Esophagus muscularis mucosa (tissue), 4 donors: ENCODE data around the gene ASTN2. TPM values are rescaled to one million over a fixed set of nuclear protein-coding genes. Genes with fewer than 3 reads are reported as not detected.

Experiments used
- DNase-seq: peaks from one replicate; pipeline ENCODE4 v3.0.0-alpha.2; 2017; ENCODE audit errors: extremely low spot score
- H3K27ac ChIP-seq, 4 donors: fragments of 200-600 bp; sonication (generic); replicated peaks in 1 of 4; 1 replicate in 3 of 4; 2 replicates in 1 of 4; pipeline ENCODE4 v1.5.1; 2016 to 2019; ENCODE audit warnings: mild to moderate bottlenecking in 1 of 4
- H3K27me3 ChIP-seq, 4 donors: fragments of 200-600 bp; sonication (generic); one replicate each; pipeline versions ENCODE4 v1.5.1 to v1.6.0; 2016 to 2019
- H3K36me3 ChIP-seq, 4 donors: fragments of 200-600 bp; sonication (generic); one replicate each; pipeline ENCODE4 v1.5.1; 2016 to 2019
- H3K4me1 ChIP-seq, 4 donors: fragments of 200-600 bp; sonication (generic); one replicate each; pipeline ENCODE4 v1.5.1; 2016 to 2019
- H3K4me3 ChIP-seq, 4 donors: fragments of 200-600 bp; sonication (generic); 1 replicate in 2 of 4; 2 replicates in 2 of 4; pipeline ENCODE4 v1.5.1; 2016 to 2019; ENCODE audit warnings: mild to moderate bottlenecking in 4 of 4, moderate library complexity in 1 of 4
- H3K9me3 ChIP-seq, 4 donors: fragments of 200-600 bp; sonication (generic); 1 replicate in 3 of 4; 2 replicates in 1 of 4; pipeline ENCODE4 v1.5.1; 2016 to 2019
- CTCF ChIP-seq, 3 experiments: fragments of 200-600 bp in 2 of 3; fragments of 450-650 bp in 1 of 3; sonication (generic) in 2 of 3; IDR thresholded peaks; one replicate each; pipeline ENCODE4 v1.5.1; 2017 to 2019; ENCODE audit warnings: antibody characterized with exemption in 3 of 3, mild to moderate bottlenecking in 2 of 3, moderate library complexity in 1 of 3
- EP300 ChIP-seq: sonication (generic); formaldehyde crosslinking; IDR thresholded peaks from one replicate; pipeline ENCODE4 v1.6.1; 2017; ENCODE audit warnings: antibody characterized with exemption
- POLR2A ChIP-seq: fragments of 450-650 bp; IDR thresholded peaks from one replicate; pipeline ENCODE4 v1.6.1; 2017; ENCODE audit warnings: antibody characterized with exemption, moderate library complexity, mild to moderate bottlenecking, low read depth
- POLR2AphosphoS5 ChIP-seq, 2 donors: sonication (generic); formaldehyde crosslinking; IDR thresholded peaks; one replicate each; pipeline ENCODE4 v1.6.1; 2017; ENCODE audit warnings: antibody characterized with exemption in 2 of 2
- WGBS: methylation state at CpG from one replicate; pipeline ENCODE4 v1.1.5; 2018; 5-methylcytosine and 5-hydroxymethylcytosine counted together
- intact Hi-C: fragments of 100-400 bp; cut with DNase I; formaldehyde crosslinking; loops from one replicate; pipeline ENCODE4 v1.15.1; 2023
- total RNA-seq, 4 donors: library from RNA; depleted of rRNA; stranded (reverse); fragments of >200 nt; gene quantifications; one replicate each; pipeline versions ENCODE4 v1.1.0 to v1.2.1, GENCODE V29; 2016

ASTN2 gene
- total RNA-seq, 4 donors from 2014 or later: 4.2 to 6.9 (median 5.5) TPM

- H3K36me3 ChIP-seq: no peaks in the 10 kb centered on the region
- H3K4me1 ChIP-seq: peaks cover 0 to 18% (median 18%) of the 10 kb centered on the region in 4 donors
- intact Hi-C loops: no loop called here
Observed at GRCh38 chr9:116585204-116585603, 829.7 kb downstream of the ASTN2 start.

GRCh38 chr9:116580853-116581252, 834.0 kb downstream of the ASTN2 start:
- no peak for DNase-seq
- WGBS: 72% methylated on average over 1 of the region's 1 CpG

More at GRCh38 chr9:116585204-116585603, 829.7 kb downstream of the ASTN2 start:
- TF ChIP-seq EP300 (no peak), POLR2A (no peak), CTCF (IDR thresholded peaks at IDR 0.05) (no peak), POLR2AphosphoS5 (IDR thresholded peaks at IDR 0.05) (no peak)
- DNase-seq: no peak
- Histone ChIP-seq H3K4me3 (no peak overlapping the region), H3K27ac (no peak overlapping the region), H3K9me3 (peaks cover 0 to 11% (median 9%) of the 10 kb centered on the region in 4 donors), H3K27me3 (no peaks in the 10 kb centered on the region)

DNA sequence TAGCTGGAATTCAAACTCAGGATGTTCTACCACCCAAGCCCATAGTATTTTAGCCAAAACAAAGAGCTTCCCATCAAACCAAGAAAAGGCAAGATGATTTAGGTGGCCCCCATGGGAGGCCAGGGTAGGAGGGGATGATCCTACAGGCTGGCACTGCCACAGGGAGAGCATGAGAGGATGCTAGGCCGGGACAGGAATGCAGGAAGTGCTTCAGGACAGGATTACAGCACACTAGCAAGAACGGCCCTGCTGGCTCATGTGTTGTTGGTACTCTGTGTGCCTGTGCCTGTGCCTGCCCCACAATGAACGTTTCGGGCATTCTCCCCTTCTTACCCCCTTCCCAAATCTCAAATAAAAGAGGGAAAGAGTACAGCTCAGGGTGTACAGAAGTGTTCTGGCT, 838.5 kb downstream of the ASTN2 start:
- H3K27me3 ChIP-seq: no peaks in the 10 kb centered on the region
- intact Hi-C loops: loop anchor here (10.0 kb wide), 1 partner anchor 422 kb away; the partner anchor contains the start of gene PAPPA
- no peak overlapping the region for H3K4me3 ChIP-seq
- WGBS: 84% methylated on average over 4 of the region's 4 CpGs
- peaks cover 15 to 20% (median 18%) of the 10 kb centered on the region in 4 donors for H3K4me1 ChIP-seq
- TF ChIP-seq POLR2AphosphoS5 (IDR thresholded peaks at IDR 0.05): no peak
- TF ChIP-seq CTCF (IDR thresholded peaks at IDR 0.05): no peak
- no peak for TF ChIP-seq POLR2A
- no peak for TF ChIP-seq EP300
- H3K27ac ChIP-seq: no peak overlapping the region
- DNase-seq: no peak
- no peaks in the 10 kb centered on the region for H3K36me3 ChIP-seq
- H3K9me3 ChIP-seq: no peaks in the 10 kb centered on the region

More at GRCh38 chr9:116580853-116581252, 834.0 kb downstream of the ASTN2 start:
- Histone ChIP-seq H3K4me1 (peaks cover 0 to 18% (median 17%) of the 10 kb centered on the region in 4 donors), H3K36me3 (no peaks in the 10 kb centered on the region), H3K27ac (no peak overlapping the region), H3K4me3 (no peak overlapping the region), H3K9me3 (no peaks in the 10 kb centered on the region), H3K27me3 (no peaks in the 10 kb centered on the region)
- TF ChIP-seq CTCF (IDR thresholded peaks at IDR 0.05) (no peak), POLR2AphosphoS5 (IDR thresholded peaks at IDR 0.05) (no peak), EP300 (no peak), POLR2A (no peak)
- intact Hi-C loops: no loop called here

- Histone ChIP-seq H3K36me3 (no peaks in the 10 kb centered on the region), H3K4me1 (peaks cover 9 to 20% (median 12%) of the 10 kb centered on the region in 4 donors), H3K27ac (no peak overlapping the region), H3K27me3 (no peaks in the 10 kb centered on the region), H3K4me3 (no peak overlapping the region), H3K9me3 (no peaks in the 10 kb centered on the region)
- intact Hi-C loops: loop anchor here (10.0 kb wide), 1 partner anchor 419 kb away; the partner anchor contains the start of gene PAPPA
- WGBS: 76% methylated on average over 1 of the region's 1 CpG
- DNase-seq: no peak
- TF ChIP-seq EP300 (no peak), POLR2AphosphoS5 (IDR thresholded peaks at IDR 0.05) (no peak), CTCF (IDR thresholded peaks at IDR 0.05) (no peak), POLR2A (no peak)
Observed at GRCh38 chr9:116574027-116574679, 840.7 kb downstream of the ASTN2 start.
